Prostate gland (tissue), 2 donors: ENCODE data around the gene SUPT6H.

Source experiments
- POLR2AphosphoS5 ChIP-seq: sonication (generic); formaldehyde crosslinking; IDR thresholded peaks from one replicate; pipeline ENCODE4 v1.6.1; 2017; ENCODE audit warnings: antibody characterized with exemption
- TF ChIP-seq, protein P1 (sequence below), 4 experiments: fragments of 200-600 bp in 2 of 4; fragments of 450-650 bp in 2 of 4; sonication (generic) in 2 of 4; IDR thresholded peaks; 1 replicate in 3 of 4; 2 replicates in 1 of 4; pipeline ENCODE4 v1.5.1; 2016 to 2019; ENCODE audit warnings: antibody characterized with exemption in 4 of 4, mild to moderate bottlenecking in 2 of 4, moderate library complexity in 2 of 4

- TF ChIP-seq, protein P1, sequence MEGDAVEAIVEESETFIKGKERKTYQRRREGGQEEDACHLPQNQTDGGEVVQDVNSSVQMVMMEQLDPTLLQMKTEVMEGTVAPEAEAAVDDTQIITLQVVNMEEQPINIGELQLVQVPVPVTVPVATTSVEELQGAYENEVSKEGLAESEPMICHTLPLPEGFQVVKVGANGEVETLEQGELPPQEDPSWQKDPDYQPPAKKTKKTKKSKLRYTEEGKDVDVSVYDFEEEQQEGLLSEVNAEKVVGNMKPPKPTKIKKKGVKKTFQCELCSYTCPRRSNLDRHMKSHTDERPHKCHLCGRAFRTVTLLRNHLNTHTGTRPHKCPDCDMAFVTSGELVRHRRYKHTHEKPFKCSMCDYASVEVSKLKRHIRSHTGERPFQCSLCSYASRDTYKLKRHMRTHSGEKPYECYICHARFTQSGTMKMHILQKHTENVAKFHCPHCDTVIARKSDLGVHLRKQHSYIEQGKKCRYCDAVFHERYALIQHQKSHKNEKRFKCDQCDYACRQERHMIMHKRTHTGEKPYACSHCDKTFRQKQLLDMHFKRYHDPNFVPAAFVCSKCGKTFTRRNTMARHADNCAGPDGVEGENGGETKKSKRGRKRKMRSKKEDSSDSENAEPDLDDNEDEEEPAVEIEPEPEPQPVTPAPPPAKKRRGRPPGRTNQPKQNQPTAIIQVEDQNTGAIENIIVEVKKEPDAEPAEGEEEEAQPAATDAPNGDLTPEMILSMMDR (IDR thresholded peaks at IDR 0.05): peak in 3 of 4 experiments; percentile 18 to 38 (median 23)
- TF ChIP-seq POLR2AphosphoS5: peak; percentile 85
Observed at GRCh38 chr17:28684963-28685362, 23.0 kb downstream of the SUPT6H start.
